Measurements from ENCODE around the gene ATG4D.

DNA sequence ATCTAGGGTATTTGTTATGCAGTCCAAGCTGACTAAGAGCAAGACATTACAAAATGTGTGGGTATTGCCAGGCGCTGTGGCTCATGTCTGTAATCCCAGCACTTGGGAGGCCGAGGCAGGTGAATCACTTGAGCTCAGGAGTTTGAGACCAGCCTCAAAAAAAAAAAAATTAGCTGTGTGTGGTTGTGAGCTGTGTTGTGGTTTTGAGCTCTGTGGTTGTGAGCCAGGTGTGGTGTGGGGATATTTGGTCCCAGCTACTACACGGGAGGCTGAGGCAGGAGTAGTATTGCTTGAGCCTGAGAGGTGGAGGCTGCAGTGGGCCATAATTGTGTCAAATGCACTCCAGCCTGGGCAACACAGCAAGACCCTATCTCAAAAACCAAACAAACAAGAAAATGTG, 35.0 kb upstream of the ATG4D start:
- no peak for TF ChIP-seq CTCF (conservative IDR thresholded peaks at IDR 0.05 in 1 of 2, IDR thresholded peaks at IDR 0.05 in 1 of 2; ENCODE audit: extremely low read depth in 1 of 2, insufficient read depth in 1 of 2, low read depth in 1 of 2, low read length in 2 of 2)
- no peak for TF ChIP-seq EZH2 (IDR thresholded peaks at IDR 0.05; ENCODE audit: borderline replicate concordance, low read length)

Data from mammary epithelial cell (primary cell).